RWPE2 (cell line): Measurements from ENCODE around the gene NSMCE4A.

ENCODE experiments used
- ATAC-seq: fragments of 200-7000 bp; cut with Tn5 transposase; 3 replicates; pipeline ENCODE4 v1.9.1; 2021; ENCODE audit warnings: low read depth
- DNase-seq: peaks from one replicate; pipeline ENCODE4 v3.0.0-alpha.2; 2020; ENCODE audit warnings: low spot score
- H3K27ac ChIP-seq: fragments of 450-650 bp; 2 replicates; pipeline ENCODE4 v1.5.1; 2017; ENCODE audit warnings: mild to moderate bottlenecking; ENCODE audit not compliant: poor library complexity, severe bottlenecking
- H3K27me3 ChIP-seq: fragments of 250-450 bp; sonication (Bioruptor Pico); 2 replicates; pipeline ENCODE4 v1.5.1; 2021; ENCODE audit warnings: mild to moderate bottlenecking, moderate library complexity; ENCODE audit not compliant: insufficient read depth, poor library complexity, severe bottlenecking
- H3K36me3 ChIP-seq: fragments of 250-450 bp; sonication (Bioruptor Pico); 2 replicates; pipeline ENCODE4 v1.5.1; 2020; ENCODE audit warnings: low read depth, mild to moderate bottlenecking, moderate library complexity
- H3K4me1 ChIP-seq: fragments of 250-450 bp; sonication (Bioruptor Pico); 2 replicates; pipeline ENCODE4 v1.5.1; 2021; ENCODE audit warnings: mild to moderate bottlenecking, moderate library complexity; ENCODE audit not compliant: insufficient read depth, poor library complexity, severe bottlenecking
- H3K4me3 ChIP-seq: fragments of 250-450 bp; sonication (Bioruptor Pico); 2 replicates; pipeline ENCODE4 v1.5.1; 2021; ENCODE audit warnings: mild to moderate bottlenecking, moderate library complexity; ENCODE audit not compliant: severe bottlenecking
- H3K9me3 ChIP-seq: fragments of 250-450 bp; sonication (Bioruptor Pico); 2 replicates; pipeline ENCODE4 v1.5.1; 2021; ENCODE audit warnings: mild to moderate bottlenecking, moderate library complexity; ENCODE audit not compliant: severe bottlenecking
- TF ChIP-seq, protein P1 (sequence below): fragments of 450-650 bp; IDR thresholded peaks from one replicate; pipeline ENCODE4 v1.5.1; 2017; ENCODE audit warnings: mild to moderate bottlenecking, moderate library complexity; ENCODE audit not compliant: poor library complexity, severe bottlenecking

NSMCE4A gene

DNA sequence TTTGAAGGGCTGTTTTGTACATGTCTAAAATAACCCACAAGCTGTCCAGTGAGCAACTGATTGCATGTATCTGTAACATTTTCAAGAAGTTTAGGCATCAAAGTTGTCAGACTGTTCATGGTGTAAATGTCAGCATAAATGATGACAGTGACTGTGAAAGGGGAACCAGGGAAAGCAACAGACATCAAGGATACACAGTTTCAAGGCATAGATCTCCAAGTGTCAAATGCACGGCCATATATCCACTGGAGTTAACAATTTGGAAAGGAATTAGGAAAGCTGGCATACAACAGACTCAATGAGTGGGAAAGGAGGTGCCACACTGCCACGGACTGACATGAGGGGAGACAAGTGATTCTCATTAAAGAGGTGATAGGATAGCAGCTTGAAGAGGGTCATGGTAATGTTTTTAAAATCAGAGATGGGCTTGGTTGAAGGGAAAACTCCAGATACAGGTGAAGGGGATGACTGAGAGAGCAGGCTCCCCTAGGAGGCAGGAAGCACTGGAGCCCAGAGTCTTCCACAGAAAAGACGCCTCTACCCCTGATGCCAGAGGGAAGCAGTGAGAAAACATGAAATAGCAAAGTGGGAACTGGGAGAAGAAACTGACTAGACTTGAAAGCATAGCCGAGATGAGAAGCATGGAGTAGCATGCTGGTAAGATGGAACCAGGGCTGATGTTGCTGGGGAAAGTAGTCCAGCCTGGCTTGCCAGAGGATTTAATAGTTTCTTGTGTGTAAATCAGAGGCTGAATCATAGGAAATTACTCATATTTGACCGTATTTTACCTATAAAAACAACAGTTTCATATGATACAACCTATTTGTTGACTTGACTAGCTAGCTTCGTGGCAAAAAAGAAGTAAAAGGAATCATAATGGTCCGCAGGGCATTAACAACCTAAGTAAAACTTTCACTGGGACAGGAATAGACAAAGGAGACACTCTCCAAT lies 18.6 kb downstream of the NSMCE4A start:
- Histone ChIP-seq H3K27ac (peak overlapping the region; percentile 68), H3K4me1 (peaks cover 16% of the 10 kb centered on the region), H3K4me3 (no peak overlapping the region), H3K27me3 (no peaks in the 10 kb centered on the region), H3K36me3 (peaks cover 53% of the 10 kb centered on the region), H3K9me3 (no peaks in the 10 kb centered on the region)
- DNase-seq (no peak), ATAC-seq (peak; percentile 92)
- TF ChIP-seq, protein P1, sequence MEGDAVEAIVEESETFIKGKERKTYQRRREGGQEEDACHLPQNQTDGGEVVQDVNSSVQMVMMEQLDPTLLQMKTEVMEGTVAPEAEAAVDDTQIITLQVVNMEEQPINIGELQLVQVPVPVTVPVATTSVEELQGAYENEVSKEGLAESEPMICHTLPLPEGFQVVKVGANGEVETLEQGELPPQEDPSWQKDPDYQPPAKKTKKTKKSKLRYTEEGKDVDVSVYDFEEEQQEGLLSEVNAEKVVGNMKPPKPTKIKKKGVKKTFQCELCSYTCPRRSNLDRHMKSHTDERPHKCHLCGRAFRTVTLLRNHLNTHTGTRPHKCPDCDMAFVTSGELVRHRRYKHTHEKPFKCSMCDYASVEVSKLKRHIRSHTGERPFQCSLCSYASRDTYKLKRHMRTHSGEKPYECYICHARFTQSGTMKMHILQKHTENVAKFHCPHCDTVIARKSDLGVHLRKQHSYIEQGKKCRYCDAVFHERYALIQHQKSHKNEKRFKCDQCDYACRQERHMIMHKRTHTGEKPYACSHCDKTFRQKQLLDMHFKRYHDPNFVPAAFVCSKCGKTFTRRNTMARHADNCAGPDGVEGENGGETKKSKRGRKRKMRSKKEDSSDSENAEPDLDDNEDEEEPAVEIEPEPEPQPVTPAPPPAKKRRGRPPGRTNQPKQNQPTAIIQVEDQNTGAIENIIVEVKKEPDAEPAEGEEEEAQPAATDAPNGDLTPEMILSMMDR = no peak

DNA sequence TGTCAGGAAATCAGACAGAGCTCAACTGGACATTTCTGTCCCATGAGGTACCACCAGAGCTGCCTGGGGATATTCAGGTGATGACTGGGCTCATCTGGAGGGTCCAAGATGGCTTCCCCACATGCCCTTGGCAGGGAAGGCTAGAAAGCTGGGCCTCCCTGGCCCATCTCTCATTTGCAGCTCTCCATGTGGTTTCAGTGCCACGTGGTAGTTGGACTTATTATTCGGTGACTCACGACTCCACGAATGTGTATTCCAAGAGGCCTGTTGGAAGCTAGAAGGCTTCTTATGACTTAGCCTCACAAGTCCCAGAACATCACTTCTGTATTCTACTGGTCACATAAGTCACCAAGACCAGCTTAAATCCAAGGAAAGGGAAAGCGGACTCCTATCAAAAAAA lies 22.8 kb downstream of the NSMCE4A start:
- H3K4me1 ChIP-seq = peaks cover 12% of the 10 kb centered on the region
- no peak overlapping the region for H3K4me3 ChIP-seq
- H3K27me3 ChIP-seq = no peaks in the 10 kb centered on the region
- TF ChIP-seq, protein P1 = no peak
- ATAC-seq = no peak
- H3K9me3 ChIP-seq = no peaks in the 10 kb centered on the region
- peaks cover 16% of the 10 kb centered on the region for H3K36me3 ChIP-seq
- DNase-seq = no peak
- no peak overlapping the region for H3K27ac ChIP-seq

DNA sequence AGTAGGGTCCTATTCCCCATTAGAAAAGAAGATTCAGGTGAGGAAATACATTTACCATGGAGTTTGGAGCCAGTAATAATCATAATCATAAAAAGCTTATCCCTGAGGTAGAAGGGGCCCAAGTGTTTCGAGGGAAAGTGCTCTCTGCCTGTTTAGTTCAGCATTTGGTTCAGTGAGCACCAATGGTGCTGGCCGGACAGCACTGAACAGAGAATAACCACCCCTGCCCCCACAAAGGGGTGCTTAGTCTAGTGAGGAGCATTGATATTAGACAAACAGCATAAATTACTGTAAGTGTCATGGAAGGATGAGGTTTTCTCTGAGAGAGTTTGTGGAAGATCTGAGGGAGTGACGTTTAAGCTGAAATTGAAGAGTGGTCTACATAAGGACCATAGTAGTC lies 25.6 kb downstream of the NSMCE4A start:
- Histone ChIP-seq H3K27me3 (no peaks in the 10 kb centered on the region), H3K4me1 (no peaks in the 10 kb centered on the region), H3K4me3 (no peak overlapping the region), H3K27ac (no peak overlapping the region), H3K9me3 (no peaks in the 10 kb centered on the region), H3K36me3 (no peaks in the 10 kb centered on the region)
- DNase-seq (no peak), ATAC-seq (no peak)
- TF ChIP-seq, protein P1 = no peak

DNA sequence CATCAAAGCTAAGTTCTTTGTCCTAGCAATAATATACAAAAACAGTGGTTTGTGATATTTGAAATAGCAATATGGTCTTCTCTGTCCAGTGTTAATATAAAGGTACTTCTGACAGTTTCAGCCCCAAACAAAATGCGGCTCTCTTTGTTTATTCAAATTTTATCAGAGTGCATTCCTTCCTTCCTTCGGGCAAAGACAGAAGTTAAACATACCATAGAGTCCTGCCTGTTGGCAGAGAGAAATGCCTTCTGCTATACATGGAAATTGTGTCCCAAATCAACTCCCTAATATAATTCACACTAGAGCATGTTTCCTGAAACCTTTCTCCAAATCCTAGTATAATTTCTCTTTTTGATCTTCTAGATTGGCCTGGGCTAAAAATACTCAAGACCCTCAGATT lies 26.0 kb downstream of the NSMCE4A start:
- Histone ChIP-seq H3K4me3 (no peak overlapping the region), H3K9me3 (no peaks in the 10 kb centered on the region), H3K36me3 (no peaks in the 10 kb centered on the region), H3K4me1 (no peaks in the 10 kb centered on the region), H3K27me3 (no peaks in the 10 kb centered on the region), H3K27ac (no peak overlapping the region)
- TF ChIP-seq, protein P1 = no peak
- DNase-seq = no peak
- no peak for ATAC-seq
